Gastroesophageal sphincter (tissue), 4 donors: ENCODE measurements around the gene ZNF865. TPM values are rescaled to one million over a fixed set of nuclear protein-coding genes. Genes with fewer than 3 reads are reported as not detected.

Source experiments
- ATAC-seq: fragments of 150-250 bp; one replicate; pipeline ENCODE4 v1.9.1; 2016; ENCODE audit warnings: mild to moderate bottlenecking, moderate library complexity
- H3K27ac ChIP-seq, 4 donors: fragments of 200-600 bp; sonication (generic) in 3 of 4; 1 replicate in 3 of 4; 2 replicates in 1 of 4; pipeline ENCODE4 v1.5.1; 2016 to 2019
- H3K27me3 ChIP-seq: fragments of 200-600 bp; sonication (generic); one replicate; pipeline ENCODE4 v1.5.1; 2019
- H3K36me3 ChIP-seq, 2 donors: fragments of 200-600 bp; sonication (generic); one replicate each; pipeline ENCODE4 v1.5.1; 2019; ENCODE audit warnings: control low read depth in 1 of 2
- H3K4me1 ChIP-seq, 3 donors: fragments of 200-600 bp; sonication (generic); 1 replicate in 2 of 3; 2 replicates in 1 of 3; pipeline ENCODE4 v1.5.1; 2016 to 2019; ENCODE audit warnings: control low read depth in 2 of 3
- H3K4me3 ChIP-seq, 2 donors: fragments of 200-600 bp; sonication (generic); one replicate each; pipeline ENCODE4 v1.5.1; 2019; ENCODE audit warnings: mild to moderate bottlenecking in 1 of 2, moderate library complexity in 1 of 2
- H3K9me3 ChIP-seq, 3 donors: fragments of 200-600 bp; sonication (generic); one replicate each; pipeline ENCODE4 v1.5.1; 2017 to 2019; ENCODE audit warnings: control low read depth in 2 of 3
- EP300 ChIP-seq: sonication (generic); formaldehyde crosslinking; IDR thresholded peaks from one replicate; pipeline ENCODE4 v1.6.1; 2017; ENCODE audit warnings: antibody characterized with exemption, mild to moderate bottlenecking
- POLR2A ChIP-seq, 2 donors: fragments of 450-650 bp; IDR thresholded peaks; one replicate each; pipeline ENCODE4 v1.6.1; 2017; ENCODE audit warnings: antibody characterized with exemption in 2 of 2, mild to moderate bottlenecking in 2 of 2, moderate library complexity in 1 of 2
- POLR2AphosphoS5 ChIP-seq: sonication (generic); formaldehyde crosslinking; IDR thresholded peaks from one replicate; pipeline ENCODE4 v1.6.1; 2017; ENCODE audit warnings: antibody characterized with exemption
- whole genome bisulfite sequencing, 2 donors: methylation state at CpG; one replicate each; pipeline ENCODE4 v1.1.5; 2018; ENCODE audit warnings: low coverage in 1 of 2; 5-methylcytosine and 5-hydroxymethylcytosine counted together
- total RNA-seq, 4 donors: library from RNA; depleted of rRNA; stranded (reverse); fragments of >200 nt; gene quantifications; one replicate each; pipeline ENCODE4 v1.1.0, GENCODE V29; 2016
- TF ChIP-seq, protein P1 (sequence below), 4 experiments: fragments of 200-600 bp in 2 of 4; fragments of 450-650 bp in 2 of 4; sonication (generic) in 1 of 4; IDR thresholded peaks; one replicate each; pipeline ENCODE4 v1.5.1; 2017 to 2019; ENCODE audit warnings: antibody characterized with exemption in 4 of 4, mild to moderate bottlenecking in 2 of 4, moderate library complexity in 2 of 4

The ZNF865 gene
- total RNA-seq, 4 donors from 2014 or later = 4.6 to 12.0 (median 6.4) TPM

DNA sequence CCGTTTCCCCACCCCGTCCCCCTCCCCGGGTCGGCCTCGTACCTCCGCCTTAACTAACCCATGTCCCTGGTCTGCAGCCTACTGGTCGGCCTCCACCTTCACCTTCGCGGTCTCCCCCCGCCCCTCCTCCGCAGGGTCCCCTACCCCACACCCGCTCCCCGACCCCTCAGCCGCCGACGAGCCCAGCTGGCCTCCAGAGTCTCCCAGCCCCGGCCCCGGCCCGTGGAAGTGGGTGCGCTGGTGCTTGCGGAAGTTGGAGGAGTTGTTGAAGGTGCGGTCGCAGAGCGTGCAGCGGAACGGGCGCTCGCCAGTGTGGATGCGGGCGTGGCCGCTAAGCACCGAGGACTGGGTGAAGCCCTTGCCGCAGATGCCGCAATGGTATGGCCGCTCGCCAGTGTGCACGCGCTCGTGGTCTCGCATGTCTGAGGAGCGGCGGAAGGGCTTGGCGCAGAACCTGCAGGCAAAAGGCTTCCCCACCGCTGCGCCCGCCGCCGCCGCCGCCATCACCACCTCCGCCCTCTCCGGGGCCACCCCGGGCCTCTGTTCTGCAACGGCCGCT is 16.3 kb downstream of the ZNF865 start:
- no peak for ATAC-seq
- WGBS, 2 donors = no CpG with 5 or more reads among the region's 55 CpGs

DNA sequence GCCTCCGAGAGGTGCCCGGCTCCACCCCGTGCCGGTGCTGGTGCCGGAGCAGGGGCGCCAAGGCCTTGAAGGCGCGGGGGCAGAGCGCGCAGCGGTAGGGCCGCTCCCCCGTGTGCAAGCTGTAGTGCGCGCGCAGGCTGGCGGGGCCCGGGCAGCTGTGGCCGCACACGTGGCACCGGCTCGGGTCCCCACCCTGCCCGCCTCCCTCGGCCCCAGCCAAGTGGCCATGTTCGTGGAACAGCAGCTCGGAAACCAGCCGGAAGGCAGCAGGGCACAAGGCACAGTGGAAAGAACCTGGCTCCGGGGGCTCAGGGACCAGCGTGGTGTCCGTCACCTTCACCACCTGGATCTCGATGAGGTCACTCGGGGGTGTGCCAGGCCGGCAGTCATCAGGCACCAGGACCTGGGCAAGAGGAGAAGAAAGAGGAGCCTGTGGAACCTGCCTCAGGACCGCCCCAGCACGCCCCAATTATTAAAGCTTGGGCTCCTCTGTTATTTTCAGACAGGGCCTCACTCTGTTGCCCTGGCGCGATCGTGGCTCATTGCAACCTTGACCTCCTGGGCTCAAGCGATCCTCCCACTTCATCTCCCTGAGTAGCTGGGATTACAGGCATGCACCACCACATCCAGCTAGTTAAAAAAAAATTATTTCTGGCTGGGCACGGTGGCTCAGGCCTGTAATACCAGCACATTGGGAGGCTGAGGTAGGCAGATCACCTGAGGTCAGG is 17.0 kb downstream of the ZNF865 start:
- peaks cover 0 to 32% of the 10 kb centered on the region in 2 donors for H3K36me3 ChIP-seq
- no peak overlapping the region for H3K27ac ChIP-seq
- ATAC-seq = no peak
- WGBS, 2 donors = 87 to 92% methylated on average over 7 to 10 of the region's 40 CpGs
- H3K9me3 ChIP-seq = no peaks in the 10 kb centered on the region
- H3K4me3 ChIP-seq = no peak overlapping the region
- H3K4me1 ChIP-seq = peaks cover 0 to 34% (median 0%) of the 10 kb centered on the region in 3 donors
- H3K27me3 ChIP-seq = no peaks in the 10 kb centered on the region
- TF ChIP-seq POLR2AphosphoS5 (no peak), POLR2A (IDR thresholded peaks at IDR 0.05) (no peak), EP300 (no peak)
- TF ChIP-seq, protein P1, sequence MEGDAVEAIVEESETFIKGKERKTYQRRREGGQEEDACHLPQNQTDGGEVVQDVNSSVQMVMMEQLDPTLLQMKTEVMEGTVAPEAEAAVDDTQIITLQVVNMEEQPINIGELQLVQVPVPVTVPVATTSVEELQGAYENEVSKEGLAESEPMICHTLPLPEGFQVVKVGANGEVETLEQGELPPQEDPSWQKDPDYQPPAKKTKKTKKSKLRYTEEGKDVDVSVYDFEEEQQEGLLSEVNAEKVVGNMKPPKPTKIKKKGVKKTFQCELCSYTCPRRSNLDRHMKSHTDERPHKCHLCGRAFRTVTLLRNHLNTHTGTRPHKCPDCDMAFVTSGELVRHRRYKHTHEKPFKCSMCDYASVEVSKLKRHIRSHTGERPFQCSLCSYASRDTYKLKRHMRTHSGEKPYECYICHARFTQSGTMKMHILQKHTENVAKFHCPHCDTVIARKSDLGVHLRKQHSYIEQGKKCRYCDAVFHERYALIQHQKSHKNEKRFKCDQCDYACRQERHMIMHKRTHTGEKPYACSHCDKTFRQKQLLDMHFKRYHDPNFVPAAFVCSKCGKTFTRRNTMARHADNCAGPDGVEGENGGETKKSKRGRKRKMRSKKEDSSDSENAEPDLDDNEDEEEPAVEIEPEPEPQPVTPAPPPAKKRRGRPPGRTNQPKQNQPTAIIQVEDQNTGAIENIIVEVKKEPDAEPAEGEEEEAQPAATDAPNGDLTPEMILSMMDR (IDR thresholded peaks at IDR 0.05) = no peak

More for the DNA sequence above, 16.3 kb downstream of the ZNF865 start:
- Histone ChIP-seq H3K9me3 (no peaks in the 10 kb centered on the region), H3K27ac (no peak overlapping the region), H3K36me3 (peaks cover 0 to 38% of the 10 kb centered on the region in 2 donors), H3K4me1 (peaks cover 0 to 34% (median 0%) of the 10 kb centered on the region in 3 donors), H3K4me3 (no peak overlapping the region), H3K27me3 (no peaks in the 10 kb centered on the region)
- TF ChIP-seq EP300 = no peak
- TF ChIP-seq, protein P1 (IDR thresholded peaks at IDR 0.05) = no peak
- no peak for TF ChIP-seq POLR2AphosphoS5
- no peak for TF ChIP-seq POLR2A (IDR thresholded peaks at IDR 0.05)

DNA sequence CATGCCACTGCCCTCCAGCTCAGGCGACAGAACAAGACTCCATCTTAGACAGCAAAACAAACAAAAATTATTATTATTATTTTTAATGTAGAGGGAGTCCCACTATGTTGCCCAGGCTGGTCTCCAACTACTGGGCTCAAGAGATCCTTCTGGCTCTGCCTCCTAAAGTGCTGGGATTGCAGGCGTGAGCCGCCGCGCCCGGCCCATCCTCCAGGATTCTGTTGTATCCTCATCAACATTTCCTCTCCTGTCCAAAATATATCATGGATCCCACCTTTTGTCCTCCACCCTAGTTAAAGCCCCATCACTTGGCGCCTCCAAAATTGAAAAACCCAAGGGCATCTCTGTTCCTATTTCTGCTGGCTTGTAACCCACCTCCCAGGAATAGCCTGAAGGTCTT is 17.7 kb downstream of the ZNF865 start:
- H3K27me3 ChIP-seq = no peaks in the 10 kb centered on the region
- peak overlapping the region in 3 of 4 donors; percentile 95 to 100 (median 95) for H3K27ac ChIP-seq
- ATAC-seq = no peak
- WGBS, 2 donors = 97 to 98% methylated on average over 7 of the region's 7 CpGs
- peaks cover 0 to 25% of the 10 kb centered on the region in 2 donors for H3K36me3 ChIP-seq
- peaks cover 0 to 34% (median 0%) of the 10 kb centered on the region in 3 donors for H3K4me1 ChIP-seq
- H3K4me3 ChIP-seq = no peak overlapping the region
- H3K9me3 ChIP-seq = no peaks in the 10 kb centered on the region
- TF ChIP-seq POLR2AphosphoS5 (no peak), POLR2A (IDR thresholded peaks at IDR 0.05) (no peak), EP300 (no peak)
- TF ChIP-seq, protein P1 (IDR thresholded peaks at IDR 0.05) = no peak

DNA sequence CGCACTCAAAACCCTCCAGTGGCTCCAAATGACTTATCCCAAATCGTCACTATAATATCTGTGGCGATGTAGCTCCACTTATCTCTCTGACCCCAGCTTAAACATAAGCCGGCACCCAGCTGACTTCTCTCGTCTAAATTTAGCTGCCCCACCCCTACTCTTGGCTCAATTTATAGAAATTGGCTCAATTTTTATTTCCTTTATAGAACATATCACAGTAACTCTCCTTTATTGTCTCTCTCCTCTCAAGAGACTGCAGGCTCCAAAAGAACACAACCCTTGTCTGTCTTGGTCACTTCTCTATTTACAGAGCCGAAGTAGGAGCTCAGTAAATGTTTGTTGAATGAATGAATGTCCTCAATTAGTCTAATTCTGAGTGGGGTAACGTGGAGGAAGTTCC is 18.1 kb downstream of the ZNF865 start:
- Histone ChIP-seq H3K27me3 (no peaks in the 10 kb centered on the region), H3K4me1 (peaks cover 0 to 33% (median 0%) of the 10 kb centered on the region in 3 donors), H3K9me3 (no peaks in the 10 kb centered on the region), H3K4me3 (peak overlapping the region in 1 of 2 donors; percentile 69), H3K27ac (peak overlapping the region in 3 of 4 donors; percentile 95 to 100 (median 95)), H3K36me3 (peaks cover 0 to 24% of the 10 kb centered on the region in 2 donors)
- no peak for ATAC-seq
- TF ChIP-seq POLR2AphosphoS5 (no peak), POLR2A (IDR thresholded peaks at IDR 0.05) (no peak)
- WGBS, 2 donors = 46 to 57% methylated on average over 5 to 7 of the region's 7 CpGs

DNA sequence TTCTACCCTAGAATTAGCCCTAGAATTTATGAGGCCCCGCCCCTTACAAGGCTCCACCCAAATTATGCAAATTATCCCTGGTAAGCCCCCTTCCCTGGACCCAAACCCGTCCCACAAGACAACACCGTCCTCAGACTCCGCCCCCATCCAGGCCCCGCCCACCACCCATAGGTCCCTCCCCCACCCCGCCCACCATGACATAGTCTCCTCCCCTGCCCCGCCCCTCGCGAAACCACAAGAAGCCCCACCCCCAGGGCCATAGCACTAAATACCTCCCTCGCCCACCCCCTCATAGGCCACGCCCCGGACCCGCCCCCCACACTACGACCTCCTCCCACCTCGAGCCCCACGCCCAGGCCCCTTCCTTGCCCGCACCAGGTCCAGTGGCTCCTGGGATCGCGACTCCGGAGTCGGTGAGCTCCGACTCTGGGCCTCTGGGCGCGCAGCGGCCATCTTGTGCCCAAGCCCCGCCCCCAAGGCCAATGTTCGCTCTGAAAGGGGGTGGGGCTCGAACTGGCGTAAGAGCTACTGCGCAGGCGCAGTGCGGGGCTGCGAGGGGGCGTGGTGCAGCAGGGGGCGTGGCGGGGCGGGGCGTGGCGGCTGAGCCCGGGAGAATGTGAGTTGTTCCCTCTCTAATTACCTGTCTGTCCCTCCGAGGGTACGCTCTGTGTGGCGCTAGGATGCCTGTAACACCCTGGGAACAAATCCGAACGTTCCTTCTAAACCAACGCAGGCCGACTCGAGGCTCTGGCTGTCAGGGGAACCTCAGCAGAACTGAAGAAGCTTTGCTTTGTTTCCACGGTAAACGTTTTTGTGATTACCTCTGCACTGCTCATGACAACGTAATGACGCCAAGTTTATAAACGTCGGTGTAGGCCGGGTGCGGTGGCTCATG is 18.9 kb downstream of the ZNF865 start, which contains the start of gene ZNF784:
Gene ZNF784 (minus strand): TSS at position 458 of the 895 bp plus-strand sequence. CDS start 5 bp downstream, at position 453.
- Histone ChIP-seq H3K4me3 (peak within 1 kb of the TSS; percentile 49 to 69), H3K4me1 (peaks cover 0 to 25% (median 0%) of the 10 kb centered on the region in 3 donors), H3K9me3 (no peaks in the 10 kb centered on the region), H3K27ac (peak within 1 kb of the TSS; percentile 76 to 100 (median 95)), H3K27me3 (no peaks in the 10 kb centered on the region), H3K36me3 (peaks cover 0 to 24% of the 10 kb centered on the region in 2 donors)
- WGBS, 2 donors = 0% methylated on average over 3 to 10 of the region's 56 CpGs
- TF ChIP-seq POLR2AphosphoS5 = peak; percentile 46
- TF ChIP-seq, protein P1 (IDR thresholded peaks at IDR 0.05) = peak in 1 of 4 experiments; percentile 9
- peak; percentile 33 to 37 for TF ChIP-seq POLR2A (IDR thresholded peaks at IDR 0.05)
- no peak for TF ChIP-seq EP300
- ATAC-seq = peak; percentile 91
